ENCODE measurements around the gene TTLL8. TPM values are rescaled to one million over a fixed set of nuclear protein-coding genes. Genes with fewer than 3 reads are reported as not detected.

TTLL8 gene
- total RNA-seq, 2 experiments from 2014 or later, result 0.06 to 0.72 TPM

- Histone ChIP-seq H3K4me1 (ENCODE audit: insufficient read depth, low read length, poor library complexity, severe bottlenecking) (no peaks in the 10 kb centered on the region), H2AFZ (ENCODE audit: low read length) (no peak overlapping the region), H3K4me3 (ENCODE audit: low read depth, low read length, poor library complexity, severe bottlenecking) (no peak overlapping the region), H3K9me3 (ENCODE audit: low read length) (no peaks in the 10 kb centered on the region), H4K20me1 (ENCODE audit: insufficient read depth, low read length) (no peaks in the 10 kb centered on the region), H3K79me2 (ENCODE audit: insufficient read depth, low read depth, low read length) (no peaks in the 10 kb centered on the region), H3K9me2 (ENCODE audit: insufficient read depth, low read length) (no peaks in the 10 kb centered on the region), H3K4me2 (ENCODE audit: low read length) (no peak overlapping the region), H3K27ac (ENCODE audit: low read depth, low read length, poor library complexity, severe bottlenecking) (no peak overlapping the region), H3K36me3 (ENCODE audit: insufficient read depth, low read length) (no peaks in the 10 kb centered on the region)
- no peak for TF ChIP-seq EZH2phosphoT487 (IDR thresholded peaks at IDR 0.05; ENCODE audit: borderline replicate concordance, low read depth, low read length)
- TF ChIP-seq, protein P1, sequence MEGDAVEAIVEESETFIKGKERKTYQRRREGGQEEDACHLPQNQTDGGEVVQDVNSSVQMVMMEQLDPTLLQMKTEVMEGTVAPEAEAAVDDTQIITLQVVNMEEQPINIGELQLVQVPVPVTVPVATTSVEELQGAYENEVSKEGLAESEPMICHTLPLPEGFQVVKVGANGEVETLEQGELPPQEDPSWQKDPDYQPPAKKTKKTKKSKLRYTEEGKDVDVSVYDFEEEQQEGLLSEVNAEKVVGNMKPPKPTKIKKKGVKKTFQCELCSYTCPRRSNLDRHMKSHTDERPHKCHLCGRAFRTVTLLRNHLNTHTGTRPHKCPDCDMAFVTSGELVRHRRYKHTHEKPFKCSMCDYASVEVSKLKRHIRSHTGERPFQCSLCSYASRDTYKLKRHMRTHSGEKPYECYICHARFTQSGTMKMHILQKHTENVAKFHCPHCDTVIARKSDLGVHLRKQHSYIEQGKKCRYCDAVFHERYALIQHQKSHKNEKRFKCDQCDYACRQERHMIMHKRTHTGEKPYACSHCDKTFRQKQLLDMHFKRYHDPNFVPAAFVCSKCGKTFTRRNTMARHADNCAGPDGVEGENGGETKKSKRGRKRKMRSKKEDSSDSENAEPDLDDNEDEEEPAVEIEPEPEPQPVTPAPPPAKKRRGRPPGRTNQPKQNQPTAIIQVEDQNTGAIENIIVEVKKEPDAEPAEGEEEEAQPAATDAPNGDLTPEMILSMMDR (conservative IDR thresholded peaks at IDR 0.05; ENCODE audit: low read length), result no peak
- ChIA-PET CTCF (ENCODE audit: unreplicated experiment) (no interaction called here), POLR2A (interaction anchor here (0.6 kb wide), 1 partner anchor 178 kb away, joined by 3 read pairs; no protein-coding TSS in a partner anchor)
- DNase-seq (ENCODE audit: low spot score), result no peak
- intact Hi-C loops (cut with micrococcal nuclease; ENCODE audit: unreplicated experiment), result no loop called here
- no TSS peak for BruUV-seq (replicated peaks)
Measured at GRCh38 chr22:50045211-50046018, 12.7 kb downstream of the TTLL8 start.

GRCh38 chr22:50044485-50045118 lies 13.5 kb downstream of the TTLL8 start:
- H3K79me2 ChIP-seq (ENCODE audit: insufficient read depth, low read depth, low read length), result no peaks in the 10 kb centered on the region
- no peak overlapping the region for H2AFZ ChIP-seq (ENCODE audit: low read length)
- DNase-seq (ENCODE audit: low spot score), result no peak
- POLR2A ChIA-PET, result no interaction called here
- no TSS peak for BruUV-seq (replicated peaks)
- no peak overlapping the region for H3K27ac ChIP-seq (ENCODE audit: low read depth, low read length, poor library complexity, severe bottlenecking)
- no peaks in the 10 kb centered on the region for H3K9me2 ChIP-seq (ENCODE audit: insufficient read depth, low read length)
- intact Hi-C loops (cut with micrococcal nuclease; ENCODE audit: unreplicated experiment), result no loop called here
- no peaks in the 10 kb centered on the region for H3K36me3 ChIP-seq (ENCODE audit: insufficient read depth, low read length)
- no peak for TF ChIP-seq EZH2phosphoT487 (IDR thresholded peaks at IDR 0.05; ENCODE audit: borderline replicate concordance, low read depth, low read length)
- TF ChIP-seq, protein P1 (conservative IDR thresholded peaks at IDR 0.05; ENCODE audit: low read length), result no peak
- no peak overlapping the region for H3K4me3 ChIP-seq (ENCODE audit: low read depth, low read length, poor library complexity, severe bottlenecking)
- CTCF ChIA-PET (ENCODE audit: unreplicated experiment), result no interaction called here
- H3K4me2 ChIP-seq (ENCODE audit: low read length), result no peak overlapping the region
- no peaks in the 10 kb centered on the region for H3K4me1 ChIP-seq (ENCODE audit: insufficient read depth, low read length, poor library complexity, severe bottlenecking)
- no peaks in the 10 kb centered on the region for H4K20me1 ChIP-seq (ENCODE audit: insufficient read depth, low read length)
- no peaks in the 10 kb centered on the region for H3K9me3 ChIP-seq (ENCODE audit: low read length)
